Activated CD4-positive, alpha-beta T cell treated with anti-CD3 and anti-CD28 coated beads for 1 hour (primary cell): Measurements from ENCODE around the gene HSP90AA1.
"Not testable (repeated sequence)": the region's sequence is repeated elsewhere in the genome, so short reads cannot be mapped to it uniquely, and the experiment has no call there.

Experiments used
- DNase-seq: peaks from one replicate; pipeline ENCODE4 v3.0.0-alpha.2; 2020

HSP90AA1 gene

GRCh38 chr14:102086972-102087761 lies at the start of gene HSP90AA1:
TSS of gene HSP90AA1 (minus strand) at chr14:102087044. CDS start at chr14:102086378, 666 bp downstream.
- peak; percentile 97 for DNase-seq

- DNase-seq: not testable (repeated sequence)
Observed at GRCh38 chr14:102135456-102135855, 48.6 kb upstream of the HSP90AA1 start.

GRCh38 chr14:102134719-102135118 lies 47.9 kb upstream of the HSP90AA1 start:
- not testable (repeated sequence) for DNase-seq

GRCh38 chr14:102134021-102134420 lies 47.2 kb upstream of the HSP90AA1 start:
- DNase-seq: not testable (repeated sequence)

GRCh38 chr14:102131741-102132140 lies 44.9 kb upstream of the HSP90AA1 start:
- no peak for DNase-seq

GRCh38 chr14:102126807-102127455 lies 40.1 kb upstream of the HSP90AA1 start:
- DNase-seq: no peak

GRCh38 chr14:102125546-102125945 lies 38.7 kb upstream of the HSP90AA1 start:
- DNase-seq: no peak

GRCh38 chr14:102124419-102124818 lies 37.6 kb upstream of the HSP90AA1 start:
- no peak for DNase-seq

GRCh38 chr14:102121567-102121966 lies 34.7 kb upstream of the HSP90AA1 start:
- DNase-seq: no peak

GRCh38 chr14:102120888-102121287 lies 34.0 kb upstream of the HSP90AA1 start:
- DNase-seq: no peak

- no peak for DNase-seq
Observed at GRCh38 chr14:102117852-102118251, 31.0 kb upstream of the HSP90AA1 start.

GRCh38 chr14:102116361-102117180 lies 29.7 kb upstream of the HSP90AA1 start:
- no peak for DNase-seq

GRCh38 chr14:102111101-102111500 lies 24.3 kb upstream of the HSP90AA1 start:
- no peak for DNase-seq

GRCh38 chr14:102109332-102109731 lies 22.5 kb upstream of the HSP90AA1 start:
- DNase-seq: not testable (repeated sequence)

GRCh38 chr14:102105369-102105768 lies 18.5 kb upstream of the HSP90AA1 start:
- DNase-seq: no peak

- no peak for DNase-seq
Observed at GRCh38 chr14:102103062-102103695, 16.3 kb upstream of the HSP90AA1 start.

GRCh38 chr14:102097441-102098135 lies 10.7 kb upstream of the HSP90AA1 start:
- no peak for DNase-seq

GRCh38 chr14:102096569-102097188 lies 9.8 kb upstream of the HSP90AA1 start:
- peak; percentile 51 for DNase-seq

- no peak for DNase-seq
Observed at GRCh38 chr14:102095871-102096568, 9.2 kb upstream of the HSP90AA1 start.

- DNase-seq: no peak
Observed at GRCh38 chr14:102095231-102095870, 8.5 kb upstream of the HSP90AA1 start.

- DNase-seq: no peak
Observed at GRCh38 chr14:102094101-102094500, 7.3 kb upstream of the HSP90AA1 start.
